CD4-positive, alpha-beta T cell treated with Interleukin-2 at 100 ng/mL for 4 hours (primary cell): Measurements from ENCODE around the gene IRF7.

Experiments
- DNase-seq: peaks from one replicate; pipeline ENCODE4 v3.0.0-alpha.2; 2020; ENCODE audit warnings: low spot score

The IRF7 gene

DNA sequence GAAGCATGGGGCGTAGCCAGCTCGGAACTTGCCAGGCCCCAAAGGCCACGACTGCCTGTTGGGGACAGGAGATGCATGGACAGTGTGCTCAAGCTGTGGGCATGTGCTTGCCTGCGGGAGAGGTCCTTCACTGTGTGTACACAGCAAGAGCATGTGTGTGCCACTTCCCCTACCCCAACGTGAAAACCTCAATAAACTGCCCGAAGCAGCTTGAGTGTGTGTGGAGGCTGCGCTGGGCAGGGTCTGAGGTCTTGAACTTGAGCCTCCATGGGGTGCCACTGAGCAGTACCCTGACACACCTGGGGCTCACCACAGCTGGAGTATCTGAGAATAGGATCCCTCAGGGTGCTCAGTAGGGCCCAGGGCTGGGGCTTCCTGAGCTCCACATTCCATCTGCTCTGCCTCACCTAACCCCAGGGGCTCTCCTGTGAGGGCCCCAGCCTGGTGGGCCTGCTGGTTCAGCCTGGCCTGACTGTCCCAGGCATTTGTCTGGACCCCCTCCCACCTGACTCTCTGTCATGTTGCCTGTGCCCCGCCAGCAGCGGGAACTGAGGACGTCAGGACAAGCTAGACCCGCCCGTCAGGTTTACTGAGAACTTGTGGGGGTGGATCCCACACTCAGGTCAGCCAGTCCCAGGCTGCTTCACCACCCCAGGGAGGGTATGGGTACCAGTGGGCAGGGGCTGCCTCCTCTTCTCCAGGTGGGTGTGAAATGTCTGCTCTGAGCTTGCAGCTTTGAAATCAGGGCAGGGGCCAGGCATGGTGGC is 51.8 kb downstream of the IRF7 start:
- no peak for DNase-seq

DNA sequence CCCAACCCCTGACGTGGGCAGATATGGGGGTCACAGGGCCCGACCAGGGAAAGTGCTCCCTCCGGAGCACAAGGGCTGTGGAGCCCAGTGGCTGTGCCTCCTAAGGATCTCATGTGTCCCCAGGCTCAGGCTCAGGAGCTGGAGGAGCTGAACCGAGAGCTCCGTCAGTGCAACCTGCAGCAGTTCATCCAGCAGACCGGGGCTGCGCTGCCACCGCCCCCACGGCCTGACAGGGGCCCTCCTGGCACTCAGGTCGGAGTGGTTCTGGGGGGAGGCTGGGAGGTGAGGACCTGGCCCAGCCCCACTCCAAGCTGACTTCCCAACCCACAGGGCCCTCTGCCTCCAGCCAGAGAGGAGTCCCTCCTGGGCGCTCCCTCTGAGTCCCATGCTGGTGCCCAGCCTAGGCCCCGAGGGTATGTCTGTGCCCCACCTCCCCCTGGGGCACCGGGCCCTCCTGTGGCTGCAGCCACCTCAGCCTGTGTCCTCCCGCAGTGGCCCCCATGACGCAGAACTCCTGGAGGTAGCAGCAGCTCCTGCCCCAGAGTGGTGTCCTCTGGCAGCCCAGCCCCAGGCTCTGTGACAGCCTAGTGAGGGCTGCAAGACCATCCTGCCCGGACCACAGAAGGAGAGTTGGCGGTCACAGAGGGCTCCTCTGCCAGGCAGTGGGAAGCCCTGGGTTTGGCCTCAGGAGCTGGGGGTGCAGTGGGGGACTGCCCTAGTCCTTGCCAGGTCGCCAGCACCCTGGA is 52.5 kb downstream of the IRF7 start:
- no peak for DNase-seq
